GM13977 (cell line): Measurements from ENCODE around the gene KLRC2.
"Not testable (repeated sequence)": the region's sequence is repeated elsewhere in the genome, so short reads cannot be mapped to it uniquely, and the experiment has no call there.

Experiments
- DNase-seq: peaks from one replicate; pipeline ENCODE4 v3.0.0; 2012; ENCODE audit warnings: low spot score
- CTCF ChIP-seq: IDR thresholded peaks from 2 replicates; pipeline ENCODE4 v1.5.1; 2012; ENCODE audit warnings: mild to moderate bottlenecking, control low read depth; ENCODE audit not compliant: insufficient read depth; ENCODE audit errors: extremely low read depth, missing control alignments
- in situ Hi-C: fragments of 300-500 bp; cut with MboI; formaldehyde crosslinking; loops from one replicate; pipeline ENCODE4 v1.12.0; 2022; ENCODE audit warnings: low sequenced_read_pairs, low pct_unique_long_range_greater_than_20kb, mixed read lengths, inconsistent platforms; ENCODE audit not compliant: unreplicated experiment

The KLRC2 gene

GRCh38 chr12:10388624-10389413 lies 47.0 kb downstream of the KLRC2 start:
- no peak for DNase-seq
- in situ Hi-C loops, result no loop called here
- no peak for TF ChIP-seq CTCF

DNA sequence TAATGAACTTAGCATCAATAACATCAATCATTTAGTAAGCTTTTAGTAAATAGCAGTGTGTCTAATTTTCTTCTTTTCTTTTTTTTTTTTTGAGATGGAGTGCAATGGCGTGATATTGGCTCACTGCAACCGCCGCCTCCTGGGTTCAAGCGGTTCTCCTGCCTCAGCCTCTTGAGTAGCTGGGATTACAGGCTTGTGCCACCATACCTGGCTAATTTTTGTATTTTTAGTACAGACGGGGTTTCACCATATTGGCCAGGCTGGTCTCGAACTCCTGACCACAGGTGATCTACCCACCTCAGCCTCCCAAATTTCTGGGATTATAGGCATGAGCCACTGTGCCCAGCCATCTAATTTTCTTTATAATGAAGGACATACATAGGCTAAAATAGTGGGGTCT lies 48.3 kb downstream of the KLRC2 start:
- in situ Hi-C loops, DNase-seq: not testable (repeated sequence)

DNA sequence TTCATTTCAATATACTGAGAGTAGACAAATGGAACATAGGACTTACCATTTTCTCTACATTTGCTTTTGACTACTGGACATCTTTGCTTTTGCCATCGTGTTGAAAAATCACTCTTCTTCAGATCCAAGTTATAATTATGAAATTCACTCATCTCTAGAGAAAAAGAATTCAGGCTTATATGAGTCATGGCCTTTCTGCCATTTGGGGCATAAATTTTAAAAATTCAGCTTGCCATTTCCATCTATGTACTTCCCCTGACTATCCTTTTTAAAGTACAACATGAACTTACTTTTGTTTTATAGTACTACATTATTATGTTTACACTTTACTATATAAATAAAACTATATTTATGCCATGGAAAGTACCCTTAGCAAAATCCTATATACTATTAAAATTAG lies 49.0 kb downstream of the KLRC2 start:
- in situ Hi-C loops, result no loop called here
- TF ChIP-seq CTCF, result no peak

DNA sequence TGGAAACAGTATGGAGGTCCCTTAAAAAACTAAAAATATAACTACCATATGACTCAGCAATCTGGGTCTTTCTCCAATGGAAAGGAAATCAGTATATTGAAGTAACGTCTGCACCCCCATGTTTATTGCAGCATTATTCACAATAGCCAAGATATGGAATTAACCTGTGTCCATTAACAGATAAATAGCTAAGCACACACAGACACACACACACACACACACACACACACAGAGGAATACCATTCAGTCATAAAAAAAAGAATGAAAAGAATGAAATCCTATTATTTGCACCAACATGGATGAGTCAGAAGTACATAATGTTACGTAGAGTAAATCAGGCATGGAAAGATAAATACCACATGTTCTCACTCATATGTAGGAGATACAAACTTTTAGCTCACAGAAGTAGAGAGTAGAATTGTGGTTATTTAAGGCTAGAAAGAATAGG lies 50.6 kb downstream of the KLRC2 start:
- no peak for DNase-seq
- TF ChIP-seq CTCF, result no peak

More for the DNA sequence above, 49.0 kb downstream of the KLRC2 start:
- no peak for DNase-seq

DNA sequence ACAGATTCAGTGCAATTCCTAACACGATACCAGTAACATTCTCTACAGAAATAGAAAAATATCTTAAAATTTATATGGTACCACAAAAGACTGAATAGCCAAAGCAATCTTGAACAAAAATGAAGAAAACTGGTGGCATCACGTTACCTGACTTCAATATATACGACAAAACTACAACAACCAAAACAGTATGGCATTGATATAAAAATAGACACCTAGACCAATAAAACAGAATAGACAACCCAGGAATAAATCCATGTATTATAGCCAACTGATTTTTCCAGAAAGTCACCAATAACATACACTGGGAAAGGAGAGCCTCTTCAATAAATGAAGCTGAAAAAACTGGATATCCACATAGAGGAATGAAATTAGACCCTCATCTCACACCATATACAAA lies 51.6 kb downstream of the KLRC2 start:
- in situ Hi-C loops, result no loop called here
- no peak for TF ChIP-seq CTCF
- no peak for DNase-seq

More for the DNA sequence above, 50.6 kb downstream of the KLRC2 start:
- in situ Hi-C loops, result no loop called here

DNA sequence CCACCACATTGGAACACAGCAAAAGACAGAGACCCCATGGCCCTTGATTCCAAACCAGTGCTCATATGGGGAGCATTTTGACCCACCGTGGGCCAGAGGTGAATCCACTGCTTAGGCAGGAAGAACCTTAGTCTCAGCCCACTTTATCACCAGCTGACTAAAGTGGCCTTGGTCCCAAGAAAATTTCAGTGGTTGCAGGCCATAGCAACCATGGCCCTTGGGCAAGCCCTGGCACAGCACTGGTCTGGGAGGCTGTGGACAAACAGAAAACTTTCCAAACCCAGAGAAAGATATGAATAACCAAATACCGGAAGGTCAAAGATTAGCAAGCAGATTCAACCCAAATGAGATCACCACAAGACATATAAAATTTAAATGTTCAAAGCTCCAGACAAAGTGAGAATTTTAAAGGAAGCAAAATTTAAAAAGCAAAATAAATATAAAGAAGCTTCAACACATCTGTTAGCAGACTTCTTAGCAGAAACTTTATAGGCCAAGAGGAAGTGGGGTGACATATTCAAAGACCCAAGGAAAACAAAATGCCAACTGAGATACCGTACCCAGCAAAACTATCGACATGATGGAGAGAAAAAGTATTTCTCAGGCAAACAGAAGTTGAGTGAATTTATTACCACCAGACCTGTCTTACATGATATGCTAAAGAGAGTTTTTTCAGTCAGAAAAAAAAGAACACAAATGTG lies 53.7 kb downstream of the KLRC2 start:
- DNase-seq, result no peak
- no peak for TF ChIP-seq CTCF
- in situ Hi-C loops, result no loop called here
